ENCODE results near the gene ACAP1. TPM values are rescaled to one million over a fixed set of nuclear protein-coding genes. Genes with fewer than 3 reads are reported as not detected.

The ACAP1 gene
- polyA plus RNA-seq, 3 donors, result 7.0 to 10.2 (median 9.8) TPM

DNA sequence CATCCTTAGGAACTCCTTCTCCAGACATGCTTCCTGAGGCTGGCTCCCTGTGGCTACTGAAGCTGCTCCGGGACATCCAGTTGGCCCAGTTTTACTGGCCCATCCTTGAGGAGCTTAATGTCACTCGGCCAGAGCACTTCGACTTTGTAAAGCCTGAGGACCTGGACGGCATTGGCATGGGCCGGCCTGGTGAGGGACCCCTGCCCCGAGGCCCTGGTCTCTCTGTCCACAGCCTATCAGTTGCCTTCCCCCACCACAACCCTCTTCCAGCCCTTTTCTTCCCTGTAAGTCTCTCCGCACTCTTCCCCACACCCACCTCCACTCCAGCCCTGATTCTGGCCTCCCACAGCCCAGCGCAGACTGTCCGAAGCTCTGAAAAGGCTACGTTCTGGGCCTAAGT lies 46.6 kb downstream of the ACAP1 start:
- DNase-seq, result no peak

DNA sequence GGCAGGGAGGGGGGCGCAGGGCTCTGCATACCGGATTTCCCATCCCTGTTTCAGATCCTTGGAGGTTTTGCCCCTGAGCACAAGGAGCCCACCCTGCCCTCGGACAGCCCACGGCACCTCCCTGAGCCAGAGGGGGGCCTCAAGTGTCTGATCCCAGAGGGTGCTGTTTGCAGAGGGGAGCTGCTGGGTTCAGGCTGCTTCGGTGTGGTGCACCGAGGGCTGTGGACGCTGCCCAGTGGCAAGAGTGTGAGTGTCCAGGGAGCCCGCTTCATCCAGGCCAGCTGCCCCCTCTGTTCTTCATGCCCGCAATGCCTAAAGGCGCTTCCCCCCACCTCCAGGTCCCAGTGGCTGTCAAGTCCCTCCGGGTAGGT lies 47.0 kb downstream of the ACAP1 start:
- DNase-seq, result no peak

DNA sequence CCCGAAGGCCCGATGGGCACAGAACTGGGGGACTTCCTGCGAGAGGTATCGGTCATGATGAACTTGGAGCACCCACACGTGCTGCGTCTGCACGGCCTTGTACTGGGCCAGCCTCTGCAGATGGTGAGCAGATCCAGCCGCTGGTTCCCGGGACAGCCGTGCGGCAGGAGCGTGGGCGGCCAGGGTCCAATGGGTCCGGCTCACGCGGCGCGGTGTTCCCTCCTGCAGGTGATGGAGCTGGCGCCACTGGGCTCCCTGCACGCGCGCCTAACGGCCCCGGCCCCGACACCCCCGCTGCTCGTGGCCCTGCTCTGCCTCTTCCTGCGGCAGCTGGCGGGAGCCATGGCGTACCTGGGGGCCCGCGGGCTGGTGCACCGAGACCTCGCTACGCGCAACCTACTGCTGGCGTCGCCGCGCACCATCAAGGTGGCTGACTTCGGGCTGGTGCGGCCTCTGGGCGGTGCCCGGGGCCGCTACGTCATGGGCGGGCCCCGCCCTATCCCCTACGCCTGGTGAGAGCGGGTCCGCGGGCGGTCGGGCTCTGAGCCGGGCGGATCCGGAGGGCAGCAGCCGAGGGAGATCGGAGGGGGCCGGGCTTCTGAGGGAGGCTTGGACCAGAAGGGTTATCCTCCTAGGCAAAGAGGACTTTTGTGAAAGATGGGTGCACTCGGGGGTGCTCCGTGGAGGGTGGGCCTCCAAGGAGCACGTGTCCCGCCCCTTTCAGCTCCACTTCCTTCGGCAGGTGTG lies 47.6 kb downstream of the ACAP1 start:
- peak; percentile 61 for DNase-seq

DNA sequence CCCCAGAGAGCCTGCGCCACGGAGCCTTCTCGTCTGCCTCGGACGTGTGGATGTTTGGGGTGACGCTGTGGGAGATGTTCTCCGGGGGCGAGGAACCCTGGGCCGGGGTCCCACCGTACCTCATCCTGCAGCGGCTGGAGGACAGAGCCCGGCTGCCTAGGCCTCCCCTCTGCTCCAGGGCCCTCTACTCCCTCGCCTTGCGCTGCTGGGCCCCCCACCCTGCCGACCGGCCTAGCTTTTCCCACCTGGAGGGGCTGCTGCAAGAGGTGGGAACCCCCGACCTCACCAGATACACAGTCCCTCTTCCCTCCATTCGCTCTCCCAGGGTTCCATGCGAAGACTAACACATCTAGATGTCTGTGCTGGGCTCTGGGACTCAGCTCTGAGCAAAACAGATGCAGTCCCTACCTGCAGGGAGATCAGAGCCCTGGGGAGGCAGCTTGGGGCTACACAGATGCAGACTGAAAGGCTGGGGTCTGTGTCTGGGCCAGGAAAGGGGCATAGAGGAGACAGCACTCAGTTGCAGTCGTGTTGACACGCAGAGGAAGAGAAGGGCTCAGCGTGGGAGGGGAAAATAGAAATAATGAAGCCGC lies 48.3 kb downstream of the ACAP1 start:
- no peak for DNase-seq

DNA sequence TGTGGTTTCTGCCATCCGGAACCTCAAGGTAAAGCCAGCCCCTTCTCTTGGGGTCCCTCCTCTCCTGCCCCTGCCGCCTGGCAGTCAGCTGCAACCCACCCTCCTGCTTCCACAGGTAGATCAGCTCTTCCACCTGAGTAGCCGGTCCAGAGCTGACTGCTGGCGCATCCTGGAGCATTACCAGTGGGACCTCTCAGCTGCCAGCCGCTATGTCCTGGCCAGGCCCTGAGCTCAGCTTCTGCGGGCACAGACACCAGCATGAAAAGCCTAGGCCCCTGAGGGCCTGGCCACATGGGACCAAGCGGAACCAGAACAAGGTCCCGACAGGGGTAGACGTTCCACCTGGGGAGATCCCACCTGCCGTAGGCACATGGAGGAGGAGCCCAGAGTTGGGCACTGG lies 52.5 kb downstream of the ACAP1 start:
- DNase-seq, result no peak

DNA sequence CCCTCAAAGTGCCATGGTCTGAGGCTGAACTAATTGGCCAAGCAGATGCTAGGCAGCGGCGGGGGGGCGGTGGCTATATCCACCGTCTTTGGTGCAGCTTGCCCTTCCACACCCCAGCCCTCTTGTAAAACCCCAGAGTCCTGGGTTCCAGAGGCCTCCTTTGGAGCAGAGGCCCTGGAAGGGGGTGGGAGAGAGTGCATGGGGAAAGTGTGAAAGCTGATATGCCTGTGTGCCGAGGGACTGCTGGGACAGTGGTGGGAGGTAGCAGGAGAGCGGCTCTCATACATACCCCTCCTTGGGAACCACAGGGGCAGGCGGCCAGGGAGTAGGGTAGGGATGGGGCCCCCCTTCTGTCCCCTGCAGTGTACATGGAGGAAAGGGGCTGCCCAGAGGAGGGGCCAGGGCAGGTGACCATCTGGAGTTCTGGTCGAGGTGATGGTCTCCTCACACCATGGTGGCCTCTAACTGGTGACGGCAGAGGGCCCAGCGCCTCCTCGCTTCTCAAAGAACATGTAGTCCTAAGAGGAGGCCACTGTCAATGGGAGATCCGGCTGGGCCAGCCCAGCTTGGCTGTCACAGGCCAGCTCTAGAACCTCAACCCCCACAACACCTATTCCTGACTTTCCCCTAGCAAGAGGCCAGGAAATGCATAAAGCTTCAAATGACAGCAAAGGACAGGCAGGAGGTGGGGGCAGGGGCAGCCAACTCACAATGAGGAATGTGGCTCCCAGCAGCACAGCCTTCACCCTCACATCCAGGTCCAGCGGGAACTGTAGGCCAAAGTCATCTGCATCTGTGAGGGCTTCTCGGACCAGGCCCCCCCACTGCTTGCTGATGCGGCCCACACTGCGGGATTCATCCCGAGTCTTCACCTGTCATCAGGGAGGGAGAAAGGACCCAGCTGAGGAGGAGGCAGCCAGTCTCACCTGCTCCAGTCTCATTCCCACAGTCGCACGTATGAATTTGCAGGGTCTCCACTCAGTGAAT lies 53.9 kb downstream of the ACAP1 start:
- no peak for DNase-seq

DNA sequence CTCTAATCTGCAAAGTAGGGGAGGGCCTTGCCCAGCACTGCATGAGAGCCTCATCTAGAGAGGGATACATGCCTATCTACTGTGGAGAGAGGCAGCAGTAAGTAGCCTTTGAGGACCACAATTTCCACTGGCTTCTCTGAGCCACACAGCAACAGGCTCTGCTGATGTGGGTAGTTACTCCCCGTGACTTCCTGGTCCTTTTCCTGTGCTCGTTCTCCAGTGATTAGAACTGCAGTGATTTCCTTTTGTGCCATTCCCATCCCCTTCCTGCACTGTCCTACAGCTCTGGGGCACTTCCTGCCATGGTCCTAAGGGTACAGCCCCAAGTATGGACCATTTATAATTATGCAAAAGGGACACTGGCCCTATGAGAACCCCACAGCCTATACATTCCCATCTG lies 55.0 kb downstream of the ACAP1 start:
- no peak for DNase-seq

DNA sequence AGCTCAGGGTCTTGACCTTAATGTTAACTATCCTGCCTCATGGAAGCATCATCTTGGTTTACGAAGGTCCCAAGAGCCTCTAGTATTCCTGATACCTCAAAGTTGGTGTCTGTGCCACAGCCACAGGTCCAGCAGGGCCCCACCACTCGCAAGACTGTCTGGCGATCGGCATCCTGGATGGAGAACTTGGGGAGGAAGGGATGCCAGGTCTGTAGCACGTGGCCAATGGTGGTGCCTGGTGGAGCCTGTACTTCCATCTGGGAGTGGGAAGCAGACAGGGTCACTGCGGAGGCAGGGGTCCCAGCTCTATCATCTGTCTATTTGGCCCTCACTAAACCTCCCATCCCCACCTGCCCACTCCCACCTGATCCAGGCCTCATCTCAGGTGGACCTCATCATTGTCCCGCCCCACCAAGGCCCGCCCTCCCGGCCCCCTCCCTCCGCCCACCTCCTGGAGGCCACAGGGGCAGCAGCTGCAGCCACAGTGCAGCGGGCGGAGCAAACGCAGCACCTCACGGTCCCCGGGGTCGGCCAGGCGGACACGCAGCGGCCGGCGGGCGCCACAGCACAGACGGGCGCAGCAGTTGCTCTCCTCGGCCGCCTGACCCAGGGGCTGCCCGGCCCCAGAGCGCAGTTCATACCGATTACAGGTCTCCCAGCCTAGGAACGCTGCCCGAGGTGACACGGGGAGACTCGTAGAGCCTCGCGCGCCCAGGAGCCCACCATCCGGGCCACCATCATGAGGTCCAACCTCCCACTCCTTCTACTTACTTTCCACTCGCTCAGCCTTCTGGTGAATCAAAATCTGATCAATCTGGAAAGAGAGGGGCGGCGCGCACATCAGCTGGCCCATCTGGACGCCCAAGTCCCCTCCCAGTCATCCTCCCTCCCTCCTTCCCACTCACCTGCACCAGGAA lies 56.6 kb downstream of the ACAP1 start:
- no peak for DNase-seq

DNA sequence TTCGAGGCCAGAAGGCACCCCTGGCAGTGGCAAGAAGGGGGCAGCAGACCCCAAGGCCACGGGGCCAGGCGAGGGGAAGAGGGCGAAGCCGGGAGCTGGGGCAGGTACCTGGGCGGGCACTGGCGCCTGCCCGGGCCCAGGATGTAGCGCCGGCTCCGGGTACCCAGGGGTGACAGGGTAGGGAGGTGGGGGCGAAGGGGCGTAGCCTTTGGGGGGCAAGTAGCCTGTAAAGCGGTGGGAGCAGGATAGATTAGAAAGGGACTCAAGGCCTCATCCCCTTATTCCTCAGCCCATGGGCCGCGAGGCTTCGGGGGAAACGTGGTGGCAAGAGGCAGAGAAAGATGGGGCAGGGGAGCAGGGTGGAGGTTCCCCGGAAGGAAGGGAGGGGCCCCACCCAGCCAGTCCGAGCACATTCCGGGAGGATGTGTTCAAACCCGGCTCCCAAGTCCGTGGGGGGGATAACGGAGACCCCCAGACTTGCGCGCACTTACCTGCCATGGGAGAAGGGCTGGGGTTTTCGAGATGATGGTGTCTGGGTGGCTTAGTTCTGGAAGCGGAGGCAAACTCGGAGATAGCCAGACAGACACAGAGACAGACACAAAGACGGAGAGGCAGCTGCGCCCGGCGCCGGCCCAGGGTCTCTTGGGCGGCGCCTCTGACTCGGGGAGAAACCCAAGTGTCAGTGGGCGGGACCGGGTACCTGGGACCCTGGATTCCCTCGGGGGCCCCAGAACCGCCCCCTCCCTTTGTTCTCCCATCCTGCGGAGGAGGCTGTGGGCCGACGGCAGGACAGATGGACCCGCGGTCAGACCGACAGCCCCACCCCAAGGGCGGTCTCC lies 57.5 kb downstream of the ACAP1 start:
- no peak for DNase-seq

DNA sequence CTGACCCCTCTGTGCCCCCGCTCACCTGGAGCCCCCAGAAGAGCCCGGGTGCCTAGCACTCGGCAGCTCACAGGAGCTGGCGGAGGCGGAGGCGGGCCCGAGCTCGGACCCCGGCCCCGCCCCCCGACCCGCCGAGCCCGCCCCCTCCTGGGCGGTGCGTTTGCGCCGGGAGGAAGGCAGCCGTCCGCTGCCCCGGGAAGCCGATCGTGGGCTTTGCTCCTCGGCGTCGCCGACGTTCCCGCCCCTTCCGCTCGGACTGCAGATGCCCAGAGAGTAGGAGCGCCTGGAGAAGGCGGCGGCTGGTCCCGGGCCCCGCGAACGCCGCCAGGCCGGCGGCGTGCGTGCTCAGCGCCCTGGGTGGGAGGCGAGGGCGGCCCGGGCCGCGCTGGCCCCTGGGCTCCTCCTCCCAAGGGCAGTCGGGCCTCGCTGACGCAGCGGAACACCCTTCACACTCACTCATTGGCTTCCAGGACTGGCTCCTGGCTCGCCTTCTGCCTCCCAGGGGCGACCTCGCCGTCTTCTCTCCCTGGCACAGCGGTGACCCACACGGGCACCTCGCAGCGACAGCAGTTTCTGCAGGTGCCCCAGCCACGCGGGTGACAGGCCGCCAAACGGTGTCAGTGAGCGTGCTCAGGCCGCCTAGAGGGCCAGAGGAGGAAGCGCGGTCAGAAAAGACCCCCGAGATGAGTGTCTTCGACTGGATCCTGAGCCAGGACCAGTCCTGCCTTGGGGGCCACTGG lies 58.3 kb downstream of the ACAP1 start, which contains the start of gene PLSCR3:
Gene PLSCR3 (minus strand): TSS at position 74 of the 740 bp plus-strand sequence. CDS start 415 bp downstream, outside the sequence.
- DNase-seq, result peak; percentile 84

DNA sequence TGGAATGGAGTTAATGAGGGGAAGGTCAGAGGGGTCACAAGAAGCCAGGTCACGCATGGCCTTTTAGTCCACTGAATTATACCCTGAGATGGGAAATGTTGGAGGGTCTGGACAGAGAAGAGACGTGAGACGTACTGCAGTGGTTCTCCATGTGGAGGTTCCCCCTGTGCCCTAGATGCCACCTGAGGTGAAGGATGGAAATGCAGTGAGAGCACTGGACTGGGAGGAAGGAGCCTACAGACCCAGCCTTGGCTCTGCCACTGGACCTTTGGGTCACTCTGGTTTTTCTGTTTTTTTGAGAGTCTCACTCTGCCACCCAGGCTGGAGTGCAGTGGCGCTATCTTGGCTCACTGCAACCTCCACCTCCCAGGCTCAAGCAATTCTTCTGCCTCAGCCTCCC lies 59.8 kb downstream of the ACAP1 start:
- DNase-seq, result no peak

DNA sequence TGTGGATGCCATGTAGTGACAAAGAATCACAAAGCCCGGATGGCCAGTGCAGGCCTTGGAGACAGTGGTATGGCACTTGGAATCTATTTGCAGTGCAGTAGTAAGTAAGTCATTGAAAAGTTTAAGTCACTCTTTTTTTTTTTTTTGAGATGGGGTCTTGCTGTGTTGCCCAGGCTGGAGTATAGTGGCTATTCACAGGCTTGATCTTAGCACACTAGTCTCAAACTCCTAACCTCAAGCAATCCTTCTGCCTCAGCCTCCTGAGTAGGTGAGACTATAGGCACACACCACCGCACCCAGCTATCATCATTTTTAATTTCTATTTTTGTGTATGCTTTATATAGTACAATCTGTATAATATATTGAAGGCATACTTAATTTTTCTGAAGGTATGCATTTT lies 62.3 kb downstream of the ACAP1 start:
- DNase-seq, result no peak

Other genes with a start within 250 kb of the ACAP1 start
- gene ASGR2, start 221.7 kb upstream of the ACAP1 start, polyA plus RNA-seq (ENCODE audit: insufficient read length in 3 of 3), result 1 to 10 TPM in 2 of 3 donors, under 1 TPM in 1; 0.92 to 2.5 (median 1.3) TPM
- gene ASGR1, start 157.2 kb upstream of the ACAP1 start, polyA plus RNA-seq (ENCODE audit: insufficient read length in 3 of 3), result 10 to 100 TPM in 1 of 3 donors, 1 to 10 TPM in 2; 8.1 to 10.6 (median 8.6) TPM
- 10 to 100 TPM; 32.1 to 39.7 (median 35.3) TPM for gene DLG4, start 116.7 kb upstream of the ACAP1 start, polyA plus RNA-seq (ENCODE audit: insufficient read length in 3 of 3)
- 100 to 1,000 TPM; 488 to 565 (median 530) TPM for gene ACADVL, start 116.6 kb upstream of the ACAP1 start, polyA plus RNA-seq (ENCODE audit: insufficient read length in 3 of 3)
- 10 to 100 TPM; 62.4 to 66.1 (median 64.6) TPM for gene DVL2, start 102.0 kb upstream of the ACAP1 start, polyA plus RNA-seq (ENCODE audit: insufficient read length in 3 of 3)
- gene PHF23, start 97.1 kb upstream of the ACAP1 start, polyA plus RNA-seq (ENCODE audit: insufficient read length in 3 of 3), result 10 to 100 TPM; 59.0 to 72.3 (median 64.3) TPM
- gene GABARAP, start 94.1 kb upstream of the ACAP1 start, polyA plus RNA-seq (ENCODE audit: insufficient read length in 3 of 3), result 100 to 1,000 TPM; 456 to 505 (median 482) TPM
- gene CTDNEP1, start 84.8 kb upstream of the ACAP1 start, polyA plus RNA-seq (ENCODE audit: insufficient read length in 3 of 3), result 100 to 1,000 TPM; 145 to 149 (median 146) TPM
- 10 to 100 TPM; 53.8 to 63.4 (median 57.1) TPM for gene ELP5, start 84.3 kb upstream of the ACAP1 start, polyA plus RNA-seq (ENCODE audit: insufficient read length in 3 of 3)
- gene CLDN7, start 74.1 kb upstream of the ACAP1 start, polyA plus RNA-seq (ENCODE audit: insufficient read length in 3 of 3), result 10 to 100 TPM; 45.0 to 67.5 (median 58.4) TPM
- gene SLC2A4, start 54.8 kb upstream of the ACAP1 start, polyA plus RNA-seq (ENCODE audit: insufficient read length in 3 of 3), result 1 to 10 TPM; 1.8 to 3.7 (median 2.5) TPM
- 1 to 10 TPM; 4.0 to 4.7 (median 4.2) TPM for gene YBX2, start 41.9 kb upstream of the ACAP1 start, polyA plus RNA-seq (ENCODE audit: insufficient read length in 3 of 3)
- gene EIF5A, start 28.9 kb upstream of the ACAP1 start, polyA plus RNA-seq (ENCODE audit: insufficient read length in 3 of 3), result 100 to 1,000 TPM; 289 to 360 (median 348) TPM
- 100 to 1,000 TPM in 1 of 3 donors, 10 to 100 TPM in 2; 96.6 to 102 (median 97.8) TPM for gene GPS2, start 21.2 kb upstream of the ACAP1 start, polyA plus RNA-seq (ENCODE audit: insufficient read length in 3 of 3)
- gene NEURL4, start 7.2 kb upstream of the ACAP1 start, polyA plus RNA-seq (ENCODE audit: insufficient read length in 3 of 3), result 10 to 100 TPM; 32.4 to 37.7 (median 35.8) TPM
- gene KCTD11, start 15.6 kb downstream of the ACAP1 start, polyA plus RNA-seq (ENCODE audit: insufficient read length in 3 of 3), result 10 to 100 TPM; 11.8 to 14.5 (median 13.1) TPM
- not detected for gene TMEM95, start 18.6 kb downstream of the ACAP1 start, polyA plus RNA-seq (ENCODE audit: insufficient read length in 3 of 3)
- 1 to 10 TPM; 5.7 to 7.9 (median 6.1) TPM for gene TNK1, start 44.6 kb downstream of the ACAP1 start, polyA plus RNA-seq (ENCODE audit: insufficient read length in 3 of 3)
- 10 to 100 TPM; 37.4 to 45.5 (median 41.1) TPM for gene PLSCR3, start 58.0 kb downstream of the ACAP1 start, polyA plus RNA-seq (ENCODE audit: insufficient read length in 3 of 3)
- gene TMEM256, start 67.6 kb downstream of the ACAP1 start, polyA plus RNA-seq (ENCODE audit: insufficient read length in 3 of 3), result 100 to 1,000 TPM in 1 of 3 donors, 10 to 100 TPM in 2; 83.2 to 104 (median 93.7) TPM
- 10 to 100 TPM; 27.6 to 31.3 (median 29.4) TPM for gene NLGN2, start 71.3 kb downstream of the ACAP1 start, polyA plus RNA-seq (ENCODE audit: insufficient read length in 3 of 3)
- not detected for gene SPEM1, start 83.8 kb downstream of the ACAP1 start, polyA plus RNA-seq (ENCODE audit: insufficient read length in 3 of 3)
- not detected for gene SPEM2, start 89.1 kb downstream of the ACAP1 start, polyA plus RNA-seq (ENCODE audit: insufficient read length in 3 of 3)
- gene SPEM3, start 92.3 kb downstream of the ACAP1 start, polyA plus RNA-seq (ENCODE audit: insufficient read length in 3 of 3), result not detected
- gene TMEM102, start 98.9 kb downstream of the ACAP1 start, polyA plus RNA-seq (ENCODE audit: insufficient read length in 3 of 3), result 1 to 10 TPM; 4.4 to 5.5 (median 5.1) TPM
- 1 to 10 TPM; 5.9 to 6.7 (median 6.0) TPM for gene FGF11, start 103.0 kb downstream of the ACAP1 start, polyA plus RNA-seq (ENCODE audit: insufficient read length in 3 of 3)
- 10 to 100 TPM in 2 of 3 donors, 1 to 10 TPM in 1; 9.0 to 12.1 (median 10.7) TPM for gene CHRNB1, start 108.5 kb downstream of the ACAP1 start, polyA plus RNA-seq (ENCODE audit: insufficient read length in 3 of 3)
- 10 to 100 TPM; 40.8 to 49.5 (median 47.1) TPM for gene ZBTB4, start 143.1 kb downstream of the ACAP1 start, polyA plus RNA-seq (ENCODE audit: insufficient read length in 3 of 3)
- under 1 TPM; 0.20 to 0.67 (median 0.52) TPM for gene SLC35G6, start 144.9 kb downstream of the ACAP1 start, polyA plus RNA-seq (ENCODE audit: insufficient read length in 3 of 3)
- 100 to 1,000 TPM; 142 to 149 (median 143) TPM for gene POLR2A, start 147.8 kb downstream of the ACAP1 start, polyA plus RNA-seq (ENCODE audit: insufficient read length in 3 of 3)
- gene TNFSF12, start 212.5 kb downstream of the ACAP1 start, polyA plus RNA-seq (ENCODE audit: insufficient read length in 3 of 3), result 10 to 100 TPM; 25.7 to 30.1 (median 28.2) TPM
- gene TNFSF13, start 222.2 kb downstream of the ACAP1 start, polyA plus RNA-seq (ENCODE audit: insufficient read length in 3 of 3), result 10 to 100 TPM; 12.8 to 18.2 (median 13.5) TPM
- gene SENP3, start 225.4 kb downstream of the ACAP1 start, polyA plus RNA-seq (ENCODE audit: insufficient read length in 3 of 3), result 10 to 100 TPM; 61.2 to 77.8 (median 73.5) TPM
- 10 to 100 TPM; 58.8 to 76.9 (median 62.4) TPM for gene CD68, start 243.1 kb downstream of the ACAP1 start, polyA plus RNA-seq (ENCODE audit: insufficient read length in 3 of 3)
- 100 to 1,000 TPM; 106 to 126 (median 123) TPM for gene MPDU1, start 247.3 kb downstream of the ACAP1 start, polyA plus RNA-seq (ENCODE audit: insufficient read length in 3 of 3)